AG09309 (cell line): ENCODE data around the gene ERAL1.

Source experiments
- DNase-seq: peaks from one replicate; pipeline ENCODE4 v3.0.0-alpha.2; 2010; ENCODE audit warnings: low read depth
- H3K4me3 ChIP-seq: 2 replicates; pipeline ENCODE4 v1.5.1; 2011; ENCODE audit warnings: mild to moderate bottlenecking, low read depth, low read length, moderate library complexity; ENCODE audit not compliant: control insufficient read depth
- TF ChIP-seq, protein P1 (sequence below): IDR thresholded peaks from 2 replicates; pipeline ENCODE4 v1.5.1; 2011; ENCODE audit warnings: mild to moderate bottlenecking, low read depth, low read length, inconsistent platforms; ENCODE audit not compliant: insufficient read depth, control insufficient read depth; ENCODE audit errors: missing control alignments

The ERAL1 gene

DNA sequence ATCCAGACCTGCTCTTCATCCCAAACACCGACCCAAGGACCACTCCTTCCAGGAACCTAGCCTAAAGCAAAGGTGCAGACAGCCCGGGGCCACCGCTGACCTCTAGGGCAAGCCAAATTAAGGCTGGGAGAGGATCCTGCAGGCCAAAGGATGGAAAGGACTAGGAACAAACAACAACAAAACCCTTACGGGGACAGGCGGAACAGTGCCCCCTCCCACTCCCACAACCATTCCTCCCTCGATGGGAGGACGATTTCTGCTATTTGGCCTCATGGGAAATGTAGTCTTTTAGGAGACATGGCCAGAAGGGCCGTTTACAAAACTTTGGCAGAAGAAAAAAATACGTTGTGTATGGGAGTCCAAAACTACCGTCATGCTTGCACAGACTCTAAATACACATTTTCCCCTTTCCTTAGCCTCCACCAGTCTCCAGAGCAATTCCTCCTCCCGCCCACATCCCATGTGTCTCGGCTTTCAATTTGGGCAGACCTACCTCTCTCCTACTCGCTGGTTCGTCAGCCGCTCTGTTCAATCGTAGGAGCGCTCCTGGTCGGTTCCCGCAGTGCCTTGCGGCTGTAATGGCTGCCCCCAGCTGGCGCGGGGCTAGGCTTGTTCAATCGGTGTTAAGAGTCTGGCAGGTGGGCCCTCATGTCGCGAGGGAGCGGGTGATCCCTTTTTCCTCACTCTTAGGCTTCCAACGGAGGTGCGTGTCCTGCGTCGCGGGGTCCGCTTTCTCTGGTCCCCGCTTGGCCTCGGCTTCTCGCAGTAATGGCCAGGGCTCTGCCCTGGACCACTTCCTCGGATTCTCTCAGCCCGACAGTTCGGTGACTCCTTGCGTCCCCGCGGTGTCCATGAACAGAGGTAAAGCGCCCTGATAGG, at the start of gene ERAL1:
Gene ERAL1 (plus strand): TSS at position 560 of the 879 bp plus-strand sequence. CDS start 19 bp downstream, at position 579.
- H3K4me3 ChIP-seq = peak within 1 kb of the TSS; percentile 64
- DNase-seq = peak; percentile 51
- TF ChIP-seq, protein P1, sequence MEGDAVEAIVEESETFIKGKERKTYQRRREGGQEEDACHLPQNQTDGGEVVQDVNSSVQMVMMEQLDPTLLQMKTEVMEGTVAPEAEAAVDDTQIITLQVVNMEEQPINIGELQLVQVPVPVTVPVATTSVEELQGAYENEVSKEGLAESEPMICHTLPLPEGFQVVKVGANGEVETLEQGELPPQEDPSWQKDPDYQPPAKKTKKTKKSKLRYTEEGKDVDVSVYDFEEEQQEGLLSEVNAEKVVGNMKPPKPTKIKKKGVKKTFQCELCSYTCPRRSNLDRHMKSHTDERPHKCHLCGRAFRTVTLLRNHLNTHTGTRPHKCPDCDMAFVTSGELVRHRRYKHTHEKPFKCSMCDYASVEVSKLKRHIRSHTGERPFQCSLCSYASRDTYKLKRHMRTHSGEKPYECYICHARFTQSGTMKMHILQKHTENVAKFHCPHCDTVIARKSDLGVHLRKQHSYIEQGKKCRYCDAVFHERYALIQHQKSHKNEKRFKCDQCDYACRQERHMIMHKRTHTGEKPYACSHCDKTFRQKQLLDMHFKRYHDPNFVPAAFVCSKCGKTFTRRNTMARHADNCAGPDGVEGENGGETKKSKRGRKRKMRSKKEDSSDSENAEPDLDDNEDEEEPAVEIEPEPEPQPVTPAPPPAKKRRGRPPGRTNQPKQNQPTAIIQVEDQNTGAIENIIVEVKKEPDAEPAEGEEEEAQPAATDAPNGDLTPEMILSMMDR = peak; percentile 19

DNA sequence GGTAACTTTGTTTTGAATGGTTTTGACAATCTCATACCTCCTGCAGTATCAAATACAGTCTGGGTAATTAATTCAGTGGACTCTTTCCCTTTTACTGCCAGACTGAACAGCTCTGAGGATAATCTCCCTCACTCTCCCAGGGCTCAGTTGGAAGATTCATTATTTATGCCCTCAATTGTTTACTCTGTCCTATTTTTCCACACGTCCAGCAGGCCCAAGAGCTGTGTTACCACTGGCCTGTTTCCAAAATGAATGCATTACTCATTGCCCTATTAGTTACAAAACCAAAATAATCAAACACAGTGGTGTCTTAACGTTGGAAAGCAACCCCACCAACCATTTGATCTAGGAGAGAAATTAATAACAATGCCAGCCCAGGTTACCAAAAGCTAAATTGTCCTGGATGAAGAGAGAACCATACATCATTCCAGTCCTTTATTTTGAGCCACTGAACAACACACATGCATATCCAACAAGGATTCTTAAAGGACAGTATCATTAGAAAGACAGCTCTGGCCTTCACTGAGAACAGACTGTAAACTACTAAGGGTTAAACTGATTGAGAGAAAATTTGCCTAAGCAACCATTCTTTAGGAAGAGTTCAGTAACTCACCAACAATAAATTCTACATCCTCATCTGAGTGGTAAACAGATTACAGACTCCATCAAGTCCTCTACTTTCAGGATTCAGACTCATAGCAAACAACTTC, 46.7 kb upstream of the ERAL1 start:
- peak; percentile 69 for DNase-seq
- TF ChIP-seq, protein P1 = no peak
- no peak overlapping the region for H3K4me3 ChIP-seq

- DNase-seq = no peak
- no peak overlapping the region for H3K4me3 ChIP-seq
- TF ChIP-seq, protein P1 = no peak
These were observed 44.4 kb upstream of the ERAL1 start for GRCh38 chr17:28810437-28810836.

DNA sequence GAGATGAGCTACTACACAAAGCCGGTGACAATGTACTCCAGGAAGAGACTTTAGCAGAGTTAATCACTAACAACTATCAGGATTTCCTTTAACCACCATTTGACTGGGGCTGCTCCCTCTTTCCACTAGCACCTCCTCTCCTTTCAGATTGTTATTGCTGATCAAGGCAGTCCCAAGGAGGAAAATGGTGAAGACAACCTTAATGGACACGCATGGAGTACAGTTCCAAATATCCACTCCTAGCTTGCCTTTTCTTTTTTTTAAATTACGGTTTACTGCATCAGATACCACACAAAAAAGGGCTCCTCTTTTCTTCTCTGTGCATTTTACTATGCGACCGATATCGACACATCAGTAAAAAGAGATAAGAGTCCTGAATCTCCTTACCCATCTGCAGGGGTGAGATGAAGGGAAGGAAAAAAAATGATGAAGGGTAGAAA, 43.1 kb upstream of the ERAL1 start:
- DNase-seq = no peak
- H3K4me3 ChIP-seq = peak overlapping the region; percentile 99
- TF ChIP-seq, protein P1 = no peak

GRCh38 chr17:28812091-28812747, 42.6 kb upstream of the ERAL1 start:
- peak; percentile 71 for DNase-seq
- peak overlapping the region; percentile 99 for H3K4me3 ChIP-seq
- TF ChIP-seq, protein P1 = no peak

- DNase-seq = peak; percentile 3
- H3K4me3 ChIP-seq = peak overlapping the region; percentile 99
- TF ChIP-seq, protein P1 = no peak
These were observed 42.0 kb upstream of the ERAL1 start for GRCh38 chr17:28812748-28813377.
